Activated CD4-positive, alpha-beta T cell treated with anti-CD3 and anti-CD28 coated beads for 36 hours (primary cell): Measurements from ENCODE around the gene ANKRD62. TPM values are rescaled to one million over a fixed set of nuclear protein-coding genes. Genes with fewer than 3 reads are reported as not detected.

Source experiments
- ATAC-seq: fragments of 200-7000 bp; cut with Tn5 transposase; one replicate; pipeline ENCODE4 v1.10.0; 2021; ENCODE audit warnings: mild to moderate bottlenecking, moderate library complexity
- CTCF ChIA-PET: fragments of 350-600 bp; sonication (Branson Sonifier 250); formaldehyde crosslinking; loops from one replicate; lab custom pipeline; 2021; ENCODE audit warnings: antibody characterized with exemption; lab: Charles Lee
- POLR2A ChIA-PET: fragments of 350-600 bp; sonication (Branson Sonifier 250); formaldehyde crosslinking; loops from one replicate; lab custom pipeline; 2021; ENCODE audit warnings: antibody characterized with exemption, inconsistent platforms; lab: Charles Lee
- DNase-seq: peaks from one replicate; pipeline ENCODE4 v3.0.0-alpha.2; 2020
- H3K27ac Mint-ChIP-seq: one replicate; pipeline ENCODE4 v1.8.0; 2021; ENCODE audit warnings: mixed read lengths
- H3K27me3 Mint-ChIP-seq: one replicate; pipeline ENCODE4 v1.8.0; 2021; ENCODE audit warnings: mixed read lengths
- H3K36me3 Mint-ChIP-seq: one replicate; pipeline ENCODE4 v1.8.0; 2021; ENCODE audit warnings: low read depth, mixed read lengths
- H3K4me1 Mint-ChIP-seq: one replicate; pipeline ENCODE4 v1.8.0; 2021; ENCODE audit warnings: mixed read lengths
- H3K4me3 Mint-ChIP-seq: one replicate; pipeline ENCODE4 v1.8.0; 2021; ENCODE audit warnings: mild to moderate bottlenecking, moderate library complexity, mixed read lengths
- H3K9me3 Mint-ChIP-seq: one replicate; pipeline ENCODE4 v1.8.0; 2021; ENCODE audit warnings: low read depth, mixed read lengths
- intact Hi-C, 2 experiments: fragments of 100-400 bp; cut with DNase I in 1 of 2; cut with micrococcal nuclease in 1 of 2; formaldehyde crosslinking; loops; one replicate each; pipeline versions ENCODE4 v1.14.2 to v1.15.1; 2022 to 2024; cut with DNase I, micrococcal nuclease
- total RNA-seq, 2 experiments: library from RNA; stranded (reverse); gene quantifications; one replicate each; pipeline ENCODE4 v1.2.3, GENCODE V29; 2021

The ANKRD62 gene
- total RNA-seq, 2 experiments from 2014 or later: not detected

DNA sequence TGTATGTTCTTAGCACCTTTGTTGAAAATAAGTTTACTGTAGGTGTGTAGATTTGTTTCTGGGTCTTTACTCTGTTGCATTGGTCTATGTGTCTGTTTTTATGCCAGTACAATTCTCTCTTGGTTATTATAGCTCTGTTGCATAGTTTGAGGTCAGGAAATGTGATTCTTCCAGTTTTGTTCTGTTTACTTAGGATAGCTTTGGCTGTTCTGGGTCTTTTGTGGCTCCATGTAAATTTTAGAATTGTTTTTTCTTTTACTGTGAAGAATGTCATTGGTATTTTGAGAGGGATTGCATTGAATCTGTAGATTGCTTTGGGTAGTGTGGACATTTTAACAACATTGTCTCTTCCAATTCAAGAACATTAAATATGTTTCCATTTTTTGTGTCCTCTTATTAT, 69.1 kb downstream of the ANKRD62 start:
- ATAC-seq (no peak), DNase-seq (no peak)
- no peaks in the 10 kb centered on the region for H3K36me3 Mint-ChIP-seq
- H3K27ac Mint-ChIP-seq: no peak overlapping the region
- CTCF ChIA-PET: interaction anchor here (0.9 kb wide), 1 partner anchor 74 kb away, joined by 4 read pairs; no protein-coding TSS in a partner anchor
- POLR2A ChIA-PET: no interaction called here
- H3K9me3 Mint-ChIP-seq: peaks cover 7% of the 10 kb centered on the region
- intact Hi-C loops: no loop called here
- peaks cover 9% of the 10 kb centered on the region for H3K27me3 Mint-ChIP-seq
- H3K4me3 Mint-ChIP-seq: no peak overlapping the region
- no peaks in the 10 kb centered on the region for H3K4me1 Mint-ChIP-seq

DNA sequence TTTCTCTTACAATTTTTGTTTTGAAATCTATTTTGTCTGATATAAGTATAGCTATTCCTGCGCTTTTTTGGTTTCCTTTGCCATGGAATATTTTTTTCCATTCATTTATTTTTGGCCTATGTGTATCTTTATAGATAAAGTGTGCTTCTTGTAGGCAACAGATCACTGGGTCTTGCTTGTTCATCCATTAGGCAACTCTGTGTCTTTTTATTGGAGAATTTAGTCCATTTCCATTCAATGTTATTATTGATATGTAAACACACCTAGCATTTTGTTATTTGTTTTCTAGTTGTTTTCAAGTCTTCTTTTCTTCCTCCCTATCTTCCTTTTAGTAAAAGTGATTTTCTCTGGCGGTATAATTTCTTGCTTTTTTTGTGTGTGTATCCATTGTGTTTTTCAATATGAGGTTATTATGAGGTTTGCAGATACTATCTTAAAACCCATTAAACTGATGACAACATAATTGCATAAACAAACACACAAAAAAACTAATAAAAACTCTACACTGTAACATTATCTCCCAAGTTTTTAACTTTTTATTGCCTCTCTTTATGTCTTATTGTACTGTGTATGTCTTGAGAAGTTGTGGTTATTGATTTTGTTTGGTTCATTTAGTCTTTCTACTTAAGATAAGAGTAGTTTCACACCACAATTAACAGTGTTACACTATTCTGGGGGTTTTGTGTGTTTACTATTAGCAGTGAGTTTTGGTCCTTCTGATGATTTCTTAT, 71.6 kb downstream of the ANKRD62 start:
- ChIA-PET POLR2A (no interaction called here), CTCF (no interaction called here)
- intact Hi-C loops: no loop called here
- Mint-ChIP-seq H3K36me3 (no peaks in the 10 kb centered on the region), H3K9me3 (peaks cover 7% of the 10 kb centered on the region), H3K4me3 (no peak overlapping the region), H3K27me3 (peaks cover 13% of the 10 kb centered on the region), H3K4me1 (no peaks in the 10 kb centered on the region), H3K27ac (no peak overlapping the region)
- ATAC-seq (no peak), DNase-seq (no peak)

Other genes with a start within 250 kb of the ANKRD62 start
- gene CHMP1B, start 242.4 kb upstream of the ANKRD62 start, total RNA-seq: 10 to 100 TPM; 20.4 to 20.9 TPM
- gene MPPE1, start 185.5 kb upstream of the ANKRD62 start, total RNA-seq: 10 to 100 TPM; 22.4 to 29.6 TPM
- gene IMPA2, start 112.3 kb upstream of the ANKRD62 start, total RNA-seq: 10 to 100 TPM; 20.8 to 23.5 TPM
- gene CIDEA, start 160.5 kb downstream of the ANKRD62 start, total RNA-seq: not detected
- 1 to 10 TPM; 5.4 to 7.2 TPM for gene TUBB6, start 214.4 kb downstream of the ANKRD62 start, total RNA-seq